ENCODE data around the gene CCDC170.

DNA sequence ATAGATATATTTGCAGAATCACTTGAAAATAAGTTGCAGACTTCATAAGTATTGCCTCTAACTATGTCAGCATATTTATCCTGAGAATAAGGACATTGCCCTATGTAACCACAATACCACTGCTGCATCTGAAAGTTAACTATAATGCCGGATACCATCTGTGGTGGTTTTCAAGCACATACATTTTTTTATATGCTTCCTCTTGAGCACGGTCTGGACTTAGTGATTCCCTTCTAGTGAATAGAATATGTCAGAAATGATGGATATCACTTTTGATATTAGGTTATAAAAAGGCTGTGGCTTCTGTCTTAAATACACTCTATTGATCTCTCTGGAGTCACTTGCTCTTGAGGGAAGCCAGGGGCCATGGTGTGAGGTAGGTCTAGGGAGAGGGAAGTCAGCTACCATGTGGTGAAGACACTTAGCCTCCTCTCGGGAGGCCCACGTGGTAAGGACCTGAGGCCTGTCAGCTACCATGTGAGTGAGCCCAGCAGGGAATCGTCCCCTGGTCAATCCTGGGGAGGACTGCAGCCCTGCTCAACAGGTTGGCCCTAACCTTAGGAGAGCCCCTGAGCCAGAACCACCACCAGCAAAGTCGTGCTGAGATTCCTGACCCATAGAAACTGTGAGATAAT lies 57.5 kb downstream of the CCDC170 start:
- TF ChIP-seq, protein P1, sequence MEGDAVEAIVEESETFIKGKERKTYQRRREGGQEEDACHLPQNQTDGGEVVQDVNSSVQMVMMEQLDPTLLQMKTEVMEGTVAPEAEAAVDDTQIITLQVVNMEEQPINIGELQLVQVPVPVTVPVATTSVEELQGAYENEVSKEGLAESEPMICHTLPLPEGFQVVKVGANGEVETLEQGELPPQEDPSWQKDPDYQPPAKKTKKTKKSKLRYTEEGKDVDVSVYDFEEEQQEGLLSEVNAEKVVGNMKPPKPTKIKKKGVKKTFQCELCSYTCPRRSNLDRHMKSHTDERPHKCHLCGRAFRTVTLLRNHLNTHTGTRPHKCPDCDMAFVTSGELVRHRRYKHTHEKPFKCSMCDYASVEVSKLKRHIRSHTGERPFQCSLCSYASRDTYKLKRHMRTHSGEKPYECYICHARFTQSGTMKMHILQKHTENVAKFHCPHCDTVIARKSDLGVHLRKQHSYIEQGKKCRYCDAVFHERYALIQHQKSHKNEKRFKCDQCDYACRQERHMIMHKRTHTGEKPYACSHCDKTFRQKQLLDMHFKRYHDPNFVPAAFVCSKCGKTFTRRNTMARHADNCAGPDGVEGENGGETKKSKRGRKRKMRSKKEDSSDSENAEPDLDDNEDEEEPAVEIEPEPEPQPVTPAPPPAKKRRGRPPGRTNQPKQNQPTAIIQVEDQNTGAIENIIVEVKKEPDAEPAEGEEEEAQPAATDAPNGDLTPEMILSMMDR (IDR thresholded peaks at IDR 0.05) = no peak
- TF ChIP-seq POLR2A (IDR thresholded peaks at IDR 0.05) = no peak
